HCT116 (cell line): ENCODE data around the gene ADARB1. TPM values are rescaled to one million over a fixed set of nuclear protein-coding genes. Genes with fewer than 3 reads are reported as not detected.

ENCODE experiments used
- ATAC-seq: fragments of 200-7000 bp; cut with Tn5 transposase; 2 replicates; pipeline ENCODE4 v1.9.1; 2020; ENCODE audit warnings: mild to moderate bottlenecking, moderate library complexity
- BruUV-seq: library from RNA; stranded (reverse); fragments of 400-500 nt; replicated peaks from 2 replicates; lab custom pipeline; 2021; lab: Mats Ljungman, UMichigan
- CTCF ChIA-PET: fragments of 300-600 bp; sonication (Branson Sonifier 250); formaldehyde crosslinking; loops from one replicate; lab custom pipeline; 2021; ENCODE audit warnings: antibody characterized with exemption; lab: Charles Lee
- POLR2A ChIA-PET: fragments of 300-600, 350-600 bp; sonication (Branson Sonifier 250); formaldehyde crosslinking; loops from one replicate; lab custom pipeline; 2021; ENCODE audit warnings: antibody characterized with exemption; lab: Charles Lee
- RAD21 ChIA-PET, 2 experiments: fragments of 300-600 bp; sonication (Branson Sonifier 250); formaldehyde crosslinking; loops; one replicate each; lab custom pipeline; 2023; ENCODE audit warnings: low total read pairs in 2 of 2; ENCODE audit not compliant: uncharacterized antibody in 2 of 2, unreplicated experiment in 2 of 2, low non-redundant PET in 1 of 2; lab: Charles Lee
- DNase-seq: peaks from one replicate; pipeline ENCODE4 v3.0.0-alpha.2; 2010; ENCODE audit warnings: low read depth, low spot score
- H2AFZ ChIP-seq: fragments of 200-600 bp; shearing (Covaris generic), sonication (generic); 2 replicates; pipeline ENCODE4 v1.6.1; 2017; ENCODE audit warnings: low read depth, mixed run types, mixed read lengths, antibody characterized with exemption, low read length; ENCODE audit not compliant: poor library complexity, severe bottlenecking
- H3K27ac ChIP-seq: 2 replicates; pipeline ENCODE4 v1.5.1; 2012; ENCODE audit warnings: low read depth, low read length
- H3K27me3 ChIP-seq: fragments of 200-600 bp; sonication (generic); 2 replicates; pipeline ENCODE4 v1.6.1; 2016; ENCODE audit warnings: mixed run types, low read length, mixed read lengths; ENCODE audit not compliant: insufficient read depth
- H3K36me3 ChIP-seq, 2 experiments: fragments of 200-500 bp in 1 of 2; fragments of 200-600 bp in 1 of 2; sonication (Bioruptor generic) in 1 of 2; sonication (generic) in 1 of 2; 2 replicates each; pipeline versions ENCODE4 v1.5.1 to v1.6.1; 2014 to 2016; ENCODE audit warnings: low read length in 2 of 2, inconsistent platforms in 1 of 2, mixed read lengths in 1 of 2, mixed run types in 1 of 2; ENCODE audit not compliant: insufficient read depth in 2 of 2, control insufficient read depth in 1 of 2
- H3K4me1 ChIP-seq, 2 experiments: fragments of 200-600 bp in 1 of 2; sonication (generic) in 1 of 2; 2 replicates each; pipeline versions ENCODE4 v1.5.1 to v1.6.1; 2012 to 2017; ENCODE audit warnings: low read length in 2 of 2, inconsistent platforms in 1 of 2, mild to moderate bottlenecking in 1 of 2, mixed read lengths in 1 of 2, mixed run types in 1 of 2, moderate library complexity in 1 of 2; ENCODE audit not compliant: insufficient read depth in 2 of 2, control insufficient read depth in 1 of 2
- H3K4me2 ChIP-seq: fragments of 200-600 bp; sonication (generic); 2 replicates; pipeline ENCODE4 v1.6.1; 2017; ENCODE audit warnings: mixed run types, low read length, mixed read lengths
- H3K4me3 ChIP-seq, 2 experiments: fragments of 200-600 bp in 1 of 2; sonication (generic) in 1 of 2; replicated peaks in 1 of 2; 2 replicates each; pipeline ENCODE4 v1.5.1; 2011 to 2016; ENCODE audit warnings: low read length in 2 of 2, control low read depth in 1 of 2, low read depth in 1 of 2, mild to moderate bottlenecking in 1 of 2, mixed read lengths in 1 of 2, mixed run types in 1 of 2
- H3K79me2 ChIP-seq: fragments of 200-600 bp; sonication (generic); 2 replicates; pipeline ENCODE4 v1.6.1; 2017; ENCODE audit warnings: mild to moderate bottlenecking, mixed run types, low read length, moderate library complexity, mixed read lengths; ENCODE audit not compliant: insufficient read depth
- H3K9ac ChIP-seq: fragments of 200-600 bp; sonication (generic); 2 replicates; pipeline ENCODE4 v1.6.1; 2016; ENCODE audit warnings: low read length, mixed read lengths
- H3K9me2 ChIP-seq: fragments of 200-600 bp; sonication (generic), shearing (Covaris generic); 2 replicates; pipeline ENCODE4 v1.6.1; 2017; ENCODE audit warnings: mixed run types, mild to moderate bottlenecking, moderate library complexity; ENCODE audit not compliant: insufficient read depth
- H3K9me3 ChIP-seq, 2 experiments: fragments of 200-500 bp in 1 of 2; fragments of 200-600 bp in 1 of 2; sonication (Bioruptor generic) in 1 of 2; sonication (generic) in 1 of 2; 2 replicates each; pipeline ENCODE4 v1.6.1; 2014 to 2017; ENCODE audit warnings: low read length in 2 of 2, mixed read lengths in 2 of 2, inconsistent platforms in 1 of 2, low read depth in 1 of 2, mild to moderate bottlenecking in 1 of 2, mixed run types in 1 of 2, moderate library complexity in 1 of 2; ENCODE audit not compliant: control insufficient read depth in 1 of 2, insufficient read depth in 1 of 2
- H4K20me1 ChIP-seq: fragments of 200-600 bp; sonication (generic), shearing (Covaris generic); 2 replicates; pipeline ENCODE4 v1.6.1; 2017; ENCODE audit warnings: mixed run types, mild to moderate bottlenecking, moderate library complexity; ENCODE audit not compliant: insufficient read depth
- CBX3 ChIP-seq: IDR thresholded peaks from 2 replicates; pipeline ENCODE4 v1.6.1; 2012; ENCODE audit warnings: low read depth
- CTCF ChIP-seq, 3 experiments: fragments of 200-600 bp in 1 of 3; sonication (generic) in 1 of 3; IDR thresholded peaks in 2 of 3; conservative IDR thresholded peaks in 1 of 3; 2 replicates each; pipeline ENCODE4 v1.5.1; 2012 to 2017; ENCODE audit warnings: low read depth in 2 of 3, low read length in 2 of 3, antibody characterized with exemption in 1 of 3, borderline replicate concordance in 1 of 3, control low read depth in 1 of 3, mild to moderate bottlenecking in 1 of 3, mixed read lengths in 1 of 3, mixed run types in 1 of 3, moderate library complexity in 1 of 3; ENCODE audit not compliant: insufficient read depth in 1 of 3
- ELF1 ChIP-seq: IDR thresholded peaks from 2 replicates; pipeline ENCODE4 v1.6.1; 2012; ENCODE audit warnings: low read depth, borderline replicate concordance
- EZH2 ChIP-seq: fragments of 200-600 bp; sonication (generic); IDR thresholded peaks from 2 replicates; pipeline ENCODE4 v1.6.1; 2017; ENCODE audit warnings: antibody characterized with exemption, mixed run types
- POLR2A ChIP-seq: IDR thresholded peaks from 2 replicates; pipeline ENCODE4 v1.7.0; 2011; ENCODE audit warnings: borderline replicate concordance; ENCODE audit not compliant: insufficient read depth, insufficient read length; ENCODE audit errors: extremely low read depth
- POLR2AphosphoS5 ChIP-seq: IDR thresholded peaks from 2 replicates; pipeline ENCODE4 v1.6.1; 2011; ENCODE audit warnings: mild to moderate bottlenecking, low read depth, low read length, moderate library complexity
- RAD21 ChIP-seq: IDR thresholded peaks from 2 replicates; pipeline ENCODE4 v1.6.1; 2012; ENCODE audit warnings: low read depth, mild to moderate bottlenecking
- SIN3A ChIP-seq: IDR thresholded peaks from 2 replicates; pipeline ENCODE4 v1.6.1; 2012; ENCODE audit warnings: low read depth
- SP1 ChIP-seq: IDR thresholded peaks from 2 replicates; pipeline ENCODE4 v1.6.1; 2012; ENCODE audit warnings: low read depth
- TCF7L2 ChIP-seq: IDR thresholded peaks from 2 replicates; pipeline ENCODE4 v1.7.0; 2011; ENCODE audit warnings: borderline replicate concordance, inconsistent platforms; ENCODE audit not compliant: insufficient read depth, insufficient read length; ENCODE audit errors: extremely low read depth
- YY1 ChIP-seq: IDR thresholded peaks from 2 replicates; pipeline ENCODE4 v1.6.1; 2011; ENCODE audit warnings: low read length, low read depth, moderate library complexity, mild to moderate bottlenecking; ENCODE audit not compliant: insufficient replicate concordance; ENCODE audit errors: extremely low read depth
- ZBTB33 ChIP-seq: IDR thresholded peaks from 2 replicates; pipeline ENCODE4 v1.6.1; 2011; ENCODE audit warnings: mild to moderate bottlenecking, low read length, moderate library complexity; ENCODE audit not compliant: insufficient replicate concordance; ENCODE audit errors: extremely low read depth
- ZFX ChIP-seq: fragments of 450-650 bp; IDR thresholded peaks from 2 replicates; pipeline ENCODE4 v1.6.1; 2017
- intact Hi-C: fragments of 100-400 bp; cut with micrococcal nuclease; formaldehyde crosslinking; loops from 2 replicates; pipeline ENCODE4 v1.10.0; 2022
- total RNA-seq: library from RNA; stranded (reverse); gene quantifications from one replicate; pipeline ENCODE4 v1.2.1, GENCODE V29; 2021; ENCODE audit not compliant: unreplicated experiment

The ADARB1 gene
- total RNA-seq, 1 experiment from 2014 or later = 13.5 TPM

- DNase-seq = no peak
- H3K27me3 ChIP-seq = no peaks in the 10 kb centered on the region
- TF ChIP-seq POLR2AphosphoS5 (no peak), ELF1 (no peak), POLR2A (no peak), YY1 (no peak), CBX3 (no peak), SP1 (no peak)
- TF ChIP-seq, all 23 proteins: peak for 0
- Histone ChIP-seq H3K27ac (no peak overlapping the region), H3K4me1 (no peaks in the 10 kb centered on the region), H2AFZ (no peak overlapping the region), H3K9me3 (no peaks in the 10 kb centered on the region), H4K20me1 (no peaks in the 10 kb centered on the region), H3K36me3 (no peaks in the 10 kb centered on the region), H3K9ac (no peak overlapping the region), H3K79me2 (no peaks in the 10 kb centered on the region), H3K4me3 (no peak overlapping the region), H3K4me2 (no peak overlapping the region), H3K9me2 (no peaks in the 10 kb centered on the region)
- ChIA-PET CTCF (interaction anchor here (1.2 kb wide), 1 partner anchor 21 kb away, joined by 5 read pairs; no protein-coding TSS in a partner anchor), POLR2A (no interaction called here), RAD21 (no interaction called here)
- no TSS peak for BruUV-seq
- ATAC-seq = no peak
- intact Hi-C loops = no loop called here
These were observed 86.9 kb downstream of the ADARB1 start for GRCh38 chr21:45161038-45161945.

GRCh38 chr21:45162115-45162514 is 87.7 kb downstream of the ADARB1 start:
- Histone ChIP-seq H3K4me1 (no peaks in the 10 kb centered on the region; a peak in 1 of 4 replicates), H3K36me3 (no peaks in the 10 kb centered on the region), H3K4me3 (no peak overlapping the region), H3K27me3 (no peaks in the 10 kb centered on the region), H3K79me2 (no peaks in the 10 kb centered on the region), H3K4me2 (no peak overlapping the region), H3K9ac (no peak overlapping the region), H3K27ac (no peak overlapping the region), H3K9me3 (no peaks in the 10 kb centered on the region), H2AFZ (no peak overlapping the region), H4K20me1 (no peaks in the 10 kb centered on the region), H3K9me2 (no peaks in the 10 kb centered on the region)
- DNase-seq (no peak), ATAC-seq (no peak)
- CTCF ChIA-PET = interaction anchor here (1.2 kb wide), 1 partner anchor 22 kb away, joined by 5 read pairs; no protein-coding TSS in a partner anchor
- POLR2A ChIA-PET = no interaction called here
- no peak for TF ChIP-seq ZBTB33
- no peak for TF ChIP-seq RAD21
- TF ChIP-seq ZFX = no peak
- no peak for TF ChIP-seq SIN3A
- no peak for TF ChIP-seq EZH2
- TF ChIP-seq CBX3 = no peak
- no peak for TF ChIP-seq CTCF (IDR thresholded peaks at IDR 0.05 in 2 of 3, conservative IDR thresholded peaks at IDR 0.05 in 1 of 3; ENCODE audit: borderline replicate concordance in 1 of 3, insufficient read depth in 1 of 3, low read depth in 2 of 3, low read length in 2 of 3)
- TF ChIP-seq POLR2AphosphoS5 = no peak
- no peak for TF ChIP-seq TCF7L2
- TF ChIP-seq YY1 = no peak
- no peak for TF ChIP-seq POLR2A
- intact Hi-C loops = no loop called here
- no TSS peak for BruUV-seq
- RAD21 ChIA-PET = no interaction called here
